ENCODE results near the gene LMNTD2. TPM values are rescaled to one million over a fixed set of nuclear protein-coding genes. Genes with fewer than 3 reads are reported as not detected.

LMNTD2 gene
- total RNA-seq, 1 donor from 2014 or later, result 5.9 TPM

DNA sequence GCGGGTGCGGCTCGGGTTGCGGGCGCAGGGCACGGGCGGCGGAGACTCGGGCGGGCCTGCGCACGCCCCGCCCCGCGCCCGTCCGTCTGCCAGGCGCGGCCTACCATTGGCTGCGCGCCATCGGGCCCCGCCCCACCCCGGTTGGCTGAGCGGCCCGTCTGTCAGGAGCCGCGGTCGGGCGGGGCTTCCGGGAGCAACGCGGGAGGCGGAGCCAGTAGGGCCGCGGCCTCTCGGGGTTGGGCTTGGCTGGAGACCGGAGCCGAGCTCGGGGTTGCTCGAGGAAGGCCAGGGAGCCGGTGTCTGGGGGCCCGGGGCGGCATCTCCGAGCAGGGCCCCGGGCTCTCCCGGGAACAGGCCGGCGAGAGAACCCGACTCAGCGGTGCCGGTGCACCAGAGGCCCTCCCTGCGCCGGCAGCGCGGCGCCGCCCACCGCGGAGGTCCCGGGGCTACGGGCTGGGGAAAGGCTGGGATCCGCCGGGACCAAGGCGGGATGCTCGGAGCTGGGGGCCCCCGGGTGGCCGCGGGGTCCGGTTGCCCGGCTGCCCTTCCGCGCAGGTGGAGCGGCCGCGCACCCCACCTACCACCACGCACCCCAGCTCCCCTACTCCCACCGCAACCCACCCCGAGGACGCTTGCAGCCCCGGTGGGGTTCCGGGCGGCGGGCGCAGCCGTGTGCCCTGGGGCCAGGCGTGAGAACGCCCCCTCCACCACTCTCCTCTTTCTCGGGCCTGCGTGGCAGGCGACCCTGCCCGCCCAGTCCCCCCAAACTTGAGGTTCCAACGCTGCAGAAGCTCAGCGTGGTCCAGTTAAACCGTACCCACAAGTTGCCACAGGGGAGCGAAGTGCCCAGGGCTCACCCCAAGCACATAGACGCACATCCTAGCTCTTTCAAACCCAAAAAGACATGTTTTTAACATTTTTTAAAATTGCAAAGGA, 24.8 kb downstream of the LMNTD2 start, which contains the start of gene HRAS:
Gene HRAS (minus strand): TSS at position 58 of the 936 bp plus-strand sequence.
- intact Hi-C loops (cut with DNase I), result no loop called here
- Histone ChIP-seq H3K27ac (peak within 1 kb of the TSS; percentile 84), H3K27me3 (no peaks in the 10 kb centered on the region), H3K36me3 (peaks cover 27% of the 10 kb centered on the region), H3K9me3 (no peaks in the 10 kb centered on the region), H3K4me3 (peak within 1 kb of the TSS; percentile 92), H3K4me1 (peaks cover 31% of the 10 kb centered on the region)
- TF ChIP-seq, protein P1, sequence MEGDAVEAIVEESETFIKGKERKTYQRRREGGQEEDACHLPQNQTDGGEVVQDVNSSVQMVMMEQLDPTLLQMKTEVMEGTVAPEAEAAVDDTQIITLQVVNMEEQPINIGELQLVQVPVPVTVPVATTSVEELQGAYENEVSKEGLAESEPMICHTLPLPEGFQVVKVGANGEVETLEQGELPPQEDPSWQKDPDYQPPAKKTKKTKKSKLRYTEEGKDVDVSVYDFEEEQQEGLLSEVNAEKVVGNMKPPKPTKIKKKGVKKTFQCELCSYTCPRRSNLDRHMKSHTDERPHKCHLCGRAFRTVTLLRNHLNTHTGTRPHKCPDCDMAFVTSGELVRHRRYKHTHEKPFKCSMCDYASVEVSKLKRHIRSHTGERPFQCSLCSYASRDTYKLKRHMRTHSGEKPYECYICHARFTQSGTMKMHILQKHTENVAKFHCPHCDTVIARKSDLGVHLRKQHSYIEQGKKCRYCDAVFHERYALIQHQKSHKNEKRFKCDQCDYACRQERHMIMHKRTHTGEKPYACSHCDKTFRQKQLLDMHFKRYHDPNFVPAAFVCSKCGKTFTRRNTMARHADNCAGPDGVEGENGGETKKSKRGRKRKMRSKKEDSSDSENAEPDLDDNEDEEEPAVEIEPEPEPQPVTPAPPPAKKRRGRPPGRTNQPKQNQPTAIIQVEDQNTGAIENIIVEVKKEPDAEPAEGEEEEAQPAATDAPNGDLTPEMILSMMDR (IDR thresholded peaks at IDR 0.05), result no peak
- ATAC-seq (peak; percentile 90), DNase-seq (peak; percentile 97)

DNA sequence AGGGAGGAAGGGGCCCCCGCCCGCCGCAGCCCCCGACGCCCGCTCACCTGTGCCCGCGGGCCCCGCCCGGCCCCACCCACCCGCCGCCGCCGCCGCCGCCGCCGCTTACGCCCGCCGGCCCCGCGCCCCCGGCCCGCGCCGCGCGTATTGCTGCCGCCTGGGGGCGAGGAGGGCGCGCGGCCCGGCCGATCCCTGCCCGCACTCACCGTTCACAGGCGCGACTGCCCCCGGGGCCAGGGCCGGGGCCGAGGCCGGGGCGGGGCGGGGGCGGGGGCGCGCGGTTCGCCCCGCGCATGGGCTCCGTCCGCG, 25.4 kb downstream of the LMNTD2 start:
- H3K4me1 ChIP-seq, result peaks cover 31% of the 10 kb centered on the region
- peaks cover 27% of the 10 kb centered on the region for H3K36me3 ChIP-seq
- no peaks in the 10 kb centered on the region for H3K9me3 ChIP-seq
- no peak for ATAC-seq
- H3K27ac ChIP-seq, result no peak overlapping the region
- peak overlapping the region; percentile 92 for H3K4me3 ChIP-seq
- DNase-seq, result no peak
- intact Hi-C loops (cut with DNase I), result no loop called here
- TF ChIP-seq, protein P1 (IDR thresholded peaks at IDR 0.05), result no peak
- H3K27me3 ChIP-seq, result no peaks in the 10 kb centered on the region

DNA sequence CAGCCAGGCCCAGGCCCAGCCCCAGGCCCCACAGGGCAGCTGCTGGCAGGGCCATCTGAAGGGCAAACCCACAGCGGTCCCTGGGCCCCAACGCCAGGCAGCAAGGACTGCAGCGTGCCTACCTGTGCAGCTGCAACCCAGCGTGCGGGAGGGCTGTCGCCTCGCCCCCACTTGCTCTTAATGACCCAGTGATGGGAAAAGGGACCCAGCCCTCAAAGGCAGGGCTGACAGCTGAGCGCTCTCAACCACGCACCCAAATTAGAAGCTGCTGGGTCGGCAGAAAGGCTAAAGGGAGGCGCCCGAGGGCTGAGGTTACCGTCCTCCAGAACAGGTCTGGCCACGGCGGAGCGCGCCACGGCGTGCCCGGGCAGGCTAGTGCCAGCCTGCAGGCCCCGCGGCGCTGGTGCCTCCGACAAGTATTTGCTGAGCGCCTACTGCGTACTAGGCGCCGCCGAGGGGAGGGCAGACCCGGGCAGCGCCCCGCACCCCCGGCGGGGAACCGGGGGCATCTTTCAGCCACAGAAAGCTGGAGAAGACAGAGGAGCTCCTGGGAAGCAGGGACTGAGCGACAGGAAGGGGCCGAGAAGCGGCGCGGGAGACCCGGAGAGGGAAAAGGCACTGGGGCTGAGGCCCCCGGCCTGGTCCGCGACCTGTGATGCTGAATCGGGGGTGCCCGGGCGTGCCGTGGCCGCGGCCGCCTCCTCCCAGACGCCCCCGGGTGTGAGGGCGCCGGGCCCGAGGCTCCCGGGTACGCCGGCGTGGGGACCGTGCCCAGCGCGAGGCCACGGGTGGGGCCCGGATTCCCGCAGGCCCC, 25.9 kb downstream of the LMNTD2 start:
- Histone ChIP-seq H3K9me3 (no peaks in the 10 kb centered on the region), H3K36me3 (peaks cover 27% of the 10 kb centered on the region), H3K4me3 (peak overlapping the region; percentile 92), H3K4me1 (peaks cover 31% of the 10 kb centered on the region), H3K27me3 (no peaks in the 10 kb centered on the region), H3K27ac (peak overlapping the region; percentile 82)
- TF ChIP-seq, protein P1 (IDR thresholded peaks at IDR 0.05), result no peak
- DNase-seq (peak; percentile 83), ATAC-seq (peak; percentile 4)
- intact Hi-C loops (cut with DNase I), result no loop called here

DNA sequence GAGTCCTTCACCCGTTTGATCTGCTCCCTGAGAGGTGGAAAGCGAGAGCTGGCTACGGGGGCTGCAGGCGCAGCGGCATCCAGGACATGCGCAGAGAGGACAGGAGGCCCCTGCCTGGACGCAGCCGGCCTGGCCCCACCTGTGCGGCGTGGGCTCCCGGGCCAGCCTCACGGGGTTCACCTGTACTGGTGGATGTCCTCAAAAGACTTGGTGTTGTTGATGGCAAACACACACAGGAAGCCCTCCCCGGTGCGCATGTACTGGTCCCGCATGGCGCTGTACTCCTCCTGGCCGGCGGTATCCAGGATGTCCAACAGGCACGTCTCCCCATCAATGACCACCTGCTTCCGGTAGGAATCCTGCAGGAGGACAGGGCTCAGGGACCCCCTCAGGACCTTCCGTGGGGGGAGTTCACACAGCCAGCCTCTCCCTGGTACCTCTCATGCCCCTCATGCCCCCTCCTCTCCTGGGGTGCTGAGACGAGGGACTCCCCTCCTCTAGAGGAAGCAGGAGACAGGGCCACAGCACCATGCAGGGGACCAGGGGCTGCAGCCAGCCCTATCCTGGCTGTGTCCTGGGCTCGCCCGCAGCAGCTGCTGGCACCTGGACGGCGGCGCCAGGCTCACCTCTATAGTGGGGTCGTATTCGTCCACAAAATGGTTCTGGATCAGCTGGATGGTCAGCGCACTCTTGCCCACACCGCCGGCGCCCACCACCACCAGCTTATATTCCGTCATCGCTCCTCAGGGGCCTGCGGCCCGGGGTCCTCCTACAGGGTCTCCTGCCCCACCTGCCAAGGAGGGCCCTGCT, 26.7 kb downstream of the LMNTD2 start:
- Histone ChIP-seq H3K4me3 (peak overlapping the region; percentile 92), H3K4me1 (peaks cover 31% of the 10 kb centered on the region), H3K27ac (no peak overlapping the region), H3K27me3 (no peaks in the 10 kb centered on the region), H3K36me3 (peaks cover 27% of the 10 kb centered on the region), H3K9me3 (no peaks in the 10 kb centered on the region)
- DNase-seq, result peak; percentile 63
- TF ChIP-seq, protein P1 (IDR thresholded peaks at IDR 0.05), result no peak
- ATAC-seq, result no peak
- intact Hi-C loops (cut with DNase I), result no loop called here

DNA sequence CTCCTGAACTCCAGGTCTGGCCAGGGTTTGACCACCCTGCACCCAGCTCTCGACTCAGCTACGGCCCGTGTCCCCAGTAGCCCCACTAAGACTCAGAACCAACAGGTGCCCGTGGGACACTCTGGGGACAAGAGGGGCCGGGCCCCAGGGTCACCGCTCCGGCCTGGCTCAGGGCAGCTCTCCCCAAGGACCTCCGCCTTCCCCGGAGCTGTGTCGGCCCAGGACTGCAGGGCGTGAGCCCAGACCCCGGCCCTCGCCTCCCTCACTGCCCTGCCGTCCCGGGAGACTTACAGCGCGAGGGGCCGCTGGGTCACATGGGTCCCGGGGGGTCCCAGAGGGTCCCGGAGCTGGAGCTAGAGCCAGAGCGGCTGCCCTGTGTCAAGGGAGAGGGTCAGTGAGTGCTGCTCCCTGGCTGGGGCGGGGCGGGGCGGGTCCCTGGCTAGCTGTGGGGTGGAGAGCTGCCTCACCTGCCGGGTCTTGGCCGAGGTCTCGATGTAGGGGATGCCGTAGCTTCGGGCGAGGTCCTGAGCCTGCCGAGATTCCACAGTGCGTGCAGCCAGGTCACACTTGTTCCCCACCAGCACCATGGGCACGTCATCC, 27.5 kb downstream of the LMNTD2 start:
- Histone ChIP-seq H3K27ac (no peak overlapping the region), H3K36me3 (peaks cover 27% of the 10 kb centered on the region), H3K27me3 (no peaks in the 10 kb centered on the region), H3K4me1 (peaks cover 30% of the 10 kb centered on the region), H3K4me3 (no peak overlapping the region), H3K9me3 (no peaks in the 10 kb centered on the region)
- TF ChIP-seq, protein P1 (IDR thresholded peaks at IDR 0.05), result no peak
- ATAC-seq (no peak), DNase-seq (peak; percentile 68)
- intact Hi-C loops (cut with DNase I), result no loop called here
